Epithelial cell of proximal tubule (primary cell): ENCODE measurements around the gene MEGF11. TPM values are rescaled to one million over a fixed set of nuclear protein-coding genes. Genes with fewer than 3 reads are reported as not detected.

Experiments
- DNase-seq: peaks from one replicate; pipeline ENCODE4 v3.0.0-alpha.2; 2011; ENCODE audit warnings: low read depth
- H3K4me3 ChIP-seq: 2 replicates; pipeline ENCODE4 v1.5.1; 2011; ENCODE audit warnings: low read depth, mild to moderate bottlenecking, low read length
- total RNA-seq: library from RNA; depleted of rRNA; stranded (reverse); fragments of >200 nt; gene quantifications from 2 replicates; pipeline ENCODE4 v1.2.3, GENCODE V29; 2015
- TF ChIP-seq, protein P1 (sequence below): conservative IDR thresholded peaks from 2 replicates; pipeline ENCODE4 v1.5.1; 2012; ENCODE audit warnings: low read depth, mild to moderate bottlenecking, low read length

Gene MEGF11
- total RNA-seq, 1 donor from 2014 or later = 3.7 TPM

GRCh38 chr15:66136948-66137347 lies 116.6 kb downstream of the MEGF11 start:
- TF ChIP-seq, protein P1, sequence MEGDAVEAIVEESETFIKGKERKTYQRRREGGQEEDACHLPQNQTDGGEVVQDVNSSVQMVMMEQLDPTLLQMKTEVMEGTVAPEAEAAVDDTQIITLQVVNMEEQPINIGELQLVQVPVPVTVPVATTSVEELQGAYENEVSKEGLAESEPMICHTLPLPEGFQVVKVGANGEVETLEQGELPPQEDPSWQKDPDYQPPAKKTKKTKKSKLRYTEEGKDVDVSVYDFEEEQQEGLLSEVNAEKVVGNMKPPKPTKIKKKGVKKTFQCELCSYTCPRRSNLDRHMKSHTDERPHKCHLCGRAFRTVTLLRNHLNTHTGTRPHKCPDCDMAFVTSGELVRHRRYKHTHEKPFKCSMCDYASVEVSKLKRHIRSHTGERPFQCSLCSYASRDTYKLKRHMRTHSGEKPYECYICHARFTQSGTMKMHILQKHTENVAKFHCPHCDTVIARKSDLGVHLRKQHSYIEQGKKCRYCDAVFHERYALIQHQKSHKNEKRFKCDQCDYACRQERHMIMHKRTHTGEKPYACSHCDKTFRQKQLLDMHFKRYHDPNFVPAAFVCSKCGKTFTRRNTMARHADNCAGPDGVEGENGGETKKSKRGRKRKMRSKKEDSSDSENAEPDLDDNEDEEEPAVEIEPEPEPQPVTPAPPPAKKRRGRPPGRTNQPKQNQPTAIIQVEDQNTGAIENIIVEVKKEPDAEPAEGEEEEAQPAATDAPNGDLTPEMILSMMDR = no peak
- H3K4me3 ChIP-seq = no peak overlapping the region
- no peak for DNase-seq

DNA sequence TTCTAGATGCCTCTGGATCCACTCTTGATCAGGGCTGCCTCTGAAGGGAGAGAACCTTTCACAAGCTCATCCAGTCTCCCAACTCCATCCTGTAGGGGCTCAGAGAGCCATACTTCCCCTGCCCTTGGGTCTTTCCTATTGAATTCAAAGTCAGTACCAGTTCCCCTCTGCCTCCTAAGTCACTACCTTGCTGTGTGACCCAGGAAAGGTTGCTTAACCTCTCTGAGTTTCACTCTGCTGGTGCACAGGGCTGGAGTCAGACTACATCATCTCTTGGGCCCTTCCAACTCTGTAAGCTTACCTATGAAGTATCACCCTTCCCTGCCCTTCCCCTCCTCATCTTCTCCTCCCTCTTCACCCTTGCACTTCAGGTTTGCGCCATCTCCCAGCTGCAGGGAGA lies 117.9 kb downstream of the MEGF11 start:
- DNase-seq = no peak
- TF ChIP-seq, protein P1 = no peak
- no peak overlapping the region for H3K4me3 ChIP-seq

DNA sequence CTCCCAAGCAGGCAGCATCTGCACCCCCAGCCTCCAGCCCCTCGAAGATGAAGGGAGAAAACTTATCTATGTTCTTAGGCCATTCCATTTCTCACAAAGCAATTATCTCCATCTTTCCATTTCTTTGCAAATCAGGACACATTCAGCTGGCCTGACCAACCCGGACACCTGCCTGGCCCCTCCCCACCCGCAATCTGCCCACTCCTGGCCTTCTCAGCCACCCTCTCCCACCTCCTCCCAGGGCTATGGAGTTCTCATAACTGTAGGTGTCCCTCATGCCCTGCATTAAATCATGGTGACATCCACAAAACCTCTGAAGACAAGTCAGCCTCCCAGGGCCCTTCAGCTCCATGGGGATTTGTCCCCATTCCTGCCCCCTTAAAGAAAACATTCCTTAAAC lies 119.3 kb downstream of the MEGF11 start:
- H3K4me3 ChIP-seq = no peak overlapping the region
- DNase-seq = no peak
- TF ChIP-seq, protein P1 = no peak

DNA sequence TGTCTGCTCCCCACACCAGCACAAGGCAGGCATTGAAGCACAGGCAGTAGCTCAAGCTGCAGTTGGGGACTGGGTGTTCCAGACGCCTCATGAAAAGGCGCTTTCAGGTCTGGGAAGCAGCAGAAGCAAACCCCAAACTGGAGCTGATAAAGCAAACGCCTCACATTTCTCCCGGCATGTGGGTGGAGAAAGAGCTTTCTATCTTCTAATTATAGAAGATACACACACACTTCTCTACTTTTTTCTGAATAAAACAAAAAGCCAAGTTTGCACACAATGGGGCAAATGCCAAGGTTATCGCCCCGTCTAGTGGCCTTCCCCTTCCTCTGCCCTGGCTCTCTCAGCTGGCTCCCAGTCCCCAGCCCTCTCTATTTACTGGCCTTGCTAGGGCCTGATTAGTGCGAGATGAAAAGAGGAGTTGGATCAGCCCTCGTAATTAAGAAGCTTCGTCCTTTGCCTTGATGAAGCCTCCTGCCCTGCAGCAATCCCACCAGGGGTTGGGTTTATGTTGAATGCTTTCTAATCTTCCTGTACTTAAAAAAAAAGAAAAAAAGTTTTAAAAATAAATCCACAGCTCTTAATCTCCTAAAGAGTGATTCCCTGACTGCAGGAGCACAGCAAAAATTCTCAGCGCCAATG lies 120.2 kb downstream of the MEGF11 start:
- H3K4me3 ChIP-seq = no peak overlapping the region
- TF ChIP-seq, protein P1 = no peak
- DNase-seq = no peak

GRCh38 chr15:66132251-66132816 lies 121.2 kb downstream of the MEGF11 start:
- DNase-seq = no peak
- TF ChIP-seq, protein P1 = no peak
- no peak overlapping the region for H3K4me3 ChIP-seq

DNA sequence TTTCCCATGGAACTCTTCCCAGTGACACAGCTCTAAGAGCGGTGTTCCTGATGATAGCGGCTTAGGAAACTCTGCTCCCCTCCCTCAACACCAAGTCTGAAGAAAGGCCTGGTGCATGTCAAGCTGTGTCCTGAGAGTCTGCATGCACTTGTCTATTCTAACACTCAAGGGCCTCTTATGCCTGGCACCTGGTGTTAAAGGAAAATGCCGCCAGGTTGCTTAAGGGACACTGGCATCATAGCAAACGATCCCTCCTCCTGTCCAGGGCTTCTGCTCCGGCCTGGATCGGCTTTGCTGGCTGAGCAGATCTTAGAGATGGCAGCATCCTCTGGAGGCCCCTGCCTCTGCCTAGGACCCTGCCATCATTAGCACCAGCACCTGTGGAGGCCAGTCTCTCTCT lies 121.7 kb downstream of the MEGF11 start:
- H3K4me3 ChIP-seq = no peak overlapping the region
- no peak for DNase-seq
- TF ChIP-seq, protein P1 = no peak

- no peak for DNase-seq
- H3K4me3 ChIP-seq = no peak overlapping the region
- TF ChIP-seq, protein P1 = no peak
Observed at GRCh38 chr15:66131200-66131599, 122.3 kb downstream of the MEGF11 start.
